GM18520 (cell line): ENCODE measurements around the gene NDUFS5.
"Not testable (repeated sequence)": the region's sequence is repeated elsewhere in the genome, so short reads cannot be mapped to it uniquely, and the experiment has no call there.

ENCODE experiments used
- ATAC-seq: cut with Tn5 transposase; IDR thresholded peaks from one replicate; pipeline ENCODE4 v1.9.1; 2021; ENCODE audit not compliant: unreplicated experiment

NDUFS5 gene

GRCh38 chr1:39061951-39062350 is 35.8 kb downstream of the NDUFS5 start:
- ATAC-seq = no peak

DNA sequence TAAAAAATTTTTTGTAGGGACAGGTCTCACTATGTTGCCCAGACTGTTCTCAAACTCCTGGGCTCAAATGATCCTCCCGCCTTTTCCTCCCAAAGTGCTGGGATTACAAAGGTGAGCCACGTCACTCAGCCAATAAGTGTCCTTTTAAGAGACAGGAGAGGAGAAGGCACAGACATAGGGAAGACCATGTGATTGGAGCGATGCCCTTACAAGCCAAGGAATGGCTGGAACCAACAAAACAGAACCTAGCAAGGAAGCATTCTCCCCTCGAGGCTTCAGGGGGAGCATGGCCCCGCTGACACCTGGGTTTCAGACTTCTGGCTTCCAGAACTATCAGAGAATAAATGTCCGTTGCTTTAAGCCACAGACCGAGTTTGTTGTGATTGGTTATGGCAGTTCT is 37.0 kb downstream of the NDUFS5 start:
- no peak for ATAC-seq

- ATAC-seq = no peak
Measured at GRCh38 chr1:39063775-39064174, 37.6 kb downstream of the NDUFS5 start.

DNA sequence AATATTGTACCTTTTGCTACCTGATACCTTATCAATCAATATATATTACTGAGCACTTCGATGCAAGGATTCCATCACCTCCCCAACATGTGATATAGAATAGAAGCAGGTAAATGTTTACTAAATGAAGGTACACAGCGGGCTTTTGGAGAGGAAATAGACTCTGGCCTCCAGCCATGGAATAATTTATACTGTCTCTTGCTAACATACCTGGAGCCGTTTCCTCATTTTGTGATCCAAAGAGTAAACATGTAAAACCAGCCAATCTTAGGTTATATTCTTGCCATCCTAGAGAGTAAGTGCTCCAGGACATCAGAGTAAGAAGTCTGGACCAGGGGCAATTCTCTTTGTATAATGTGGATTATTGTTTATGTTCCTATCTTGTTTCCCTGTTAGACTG is 39.4 kb downstream of the NDUFS5 start:
- no peak for ATAC-seq

- not testable (repeated sequence) for ATAC-seq
Measured at GRCh38 chr1:39068227-39068626, 42.1 kb downstream of the NDUFS5 start.

DNA sequence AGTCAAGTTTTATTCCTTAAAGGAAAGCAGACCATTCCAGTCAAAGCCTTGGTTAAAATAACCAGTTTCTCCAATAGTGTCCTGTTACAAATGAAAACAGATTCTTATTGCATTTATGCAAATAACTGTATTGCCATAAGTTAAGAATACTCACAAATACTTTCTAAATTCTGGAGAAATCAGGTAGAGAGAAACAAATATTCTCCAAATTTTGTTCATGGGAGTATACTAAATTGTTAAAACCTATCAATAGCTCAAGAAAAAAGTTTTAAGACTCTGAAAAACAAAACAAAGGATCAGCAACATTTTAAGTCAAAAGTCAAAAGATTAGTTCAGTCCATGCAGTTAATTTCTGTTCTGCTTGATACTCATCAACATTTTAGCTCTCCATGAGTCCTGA is 45.4 kb downstream of the NDUFS5 start:
- ATAC-seq = not testable (repeated sequence)

- ATAC-seq = no peak
Measured at GRCh38 chr1:39076127-39076798, 50.1 kb downstream of the NDUFS5 start.

DNA sequence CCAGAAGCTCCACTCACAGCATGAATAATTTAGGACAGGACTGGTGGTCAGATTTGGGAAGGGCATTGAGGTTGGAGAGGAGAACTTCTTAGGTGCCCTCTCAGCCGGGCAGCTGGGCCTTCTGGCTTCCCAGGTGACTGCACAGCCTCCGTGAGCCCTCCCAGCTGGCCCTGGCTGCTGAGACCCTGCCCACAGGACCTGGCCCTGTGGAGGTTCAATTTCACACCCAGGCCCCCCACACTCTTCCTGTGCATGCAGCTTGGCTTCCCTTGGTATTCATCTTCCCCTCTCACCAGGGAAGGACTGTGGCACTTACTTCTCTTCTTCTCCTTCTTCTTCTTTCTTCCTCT is 50.6 kb downstream of the NDUFS5 start:
- ATAC-seq = no peak

GRCh38 chr1:39080269-39080826 is 54.2 kb downstream of the NDUFS5 start:
- ATAC-seq = no peak

DNA sequence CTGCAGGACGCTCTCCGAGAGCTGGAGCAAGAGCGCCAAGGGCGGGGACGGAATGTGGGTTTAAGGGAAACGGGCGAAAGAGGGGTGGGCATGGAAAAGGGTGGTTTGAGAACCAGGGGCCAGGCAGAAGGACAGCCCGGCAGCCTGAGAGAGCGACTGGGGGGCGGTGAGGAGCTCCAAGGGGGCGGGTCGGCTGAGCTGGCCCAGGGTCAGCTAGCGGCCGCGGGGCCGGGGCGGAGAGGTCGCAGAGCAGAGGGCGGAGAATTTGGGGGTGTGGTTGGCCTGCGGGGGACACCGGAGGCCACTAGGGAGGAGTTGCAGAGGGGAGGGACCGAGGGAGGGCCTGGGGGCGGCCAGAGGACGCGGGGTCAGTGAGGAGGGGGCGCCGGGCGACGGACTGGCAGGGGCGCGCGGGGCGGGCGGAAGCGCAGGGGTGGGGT is 54.7 kb downstream of the NDUFS5 start:
- ATAC-seq = no peak

GRCh38 chr1:39081271-39082009 is 55.3 kb downstream of the NDUFS5 start:
- ATAC-seq = no peak

GRCh38 chr1:39082010-39082799 is 56.1 kb downstream of the NDUFS5 start:
- ATAC-seq = no peak

DNA sequence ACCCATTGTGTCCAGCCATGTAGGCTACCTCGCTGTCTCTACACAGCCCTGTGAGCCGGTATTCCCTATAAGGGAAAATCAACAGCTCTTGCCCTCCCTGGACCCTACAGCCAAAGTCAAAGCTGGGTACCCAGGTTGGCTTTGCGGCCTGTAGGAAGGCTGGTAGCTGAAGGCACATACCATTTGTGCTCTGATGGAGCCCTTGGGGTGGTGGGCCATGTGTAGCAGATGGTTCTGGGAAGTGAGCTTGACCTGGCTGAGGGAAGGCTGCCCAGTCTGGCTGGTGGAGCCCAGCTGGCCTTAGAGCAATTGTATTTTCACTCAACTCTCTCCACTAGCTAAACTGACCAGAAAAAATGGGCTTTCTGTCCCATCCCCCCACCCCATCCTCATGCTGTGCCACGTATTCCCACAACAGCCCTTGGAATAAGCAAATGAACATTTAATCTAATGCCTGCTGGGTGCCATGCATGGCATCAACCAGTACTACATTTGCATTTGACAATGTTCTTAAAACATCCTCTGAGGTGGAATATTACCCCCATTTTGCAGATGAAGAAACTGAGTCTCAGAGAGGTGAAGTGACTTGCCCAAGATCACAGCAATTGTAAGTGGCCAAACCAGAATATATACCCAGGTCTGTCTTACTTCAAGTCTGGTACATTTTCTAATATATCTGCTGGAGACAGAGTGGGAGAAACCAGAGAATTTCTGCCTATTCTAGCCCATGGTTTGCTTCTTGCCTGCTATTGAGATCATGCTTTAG is 56.8 kb downstream of the NDUFS5 start:
- ATAC-seq = no peak

DNA sequence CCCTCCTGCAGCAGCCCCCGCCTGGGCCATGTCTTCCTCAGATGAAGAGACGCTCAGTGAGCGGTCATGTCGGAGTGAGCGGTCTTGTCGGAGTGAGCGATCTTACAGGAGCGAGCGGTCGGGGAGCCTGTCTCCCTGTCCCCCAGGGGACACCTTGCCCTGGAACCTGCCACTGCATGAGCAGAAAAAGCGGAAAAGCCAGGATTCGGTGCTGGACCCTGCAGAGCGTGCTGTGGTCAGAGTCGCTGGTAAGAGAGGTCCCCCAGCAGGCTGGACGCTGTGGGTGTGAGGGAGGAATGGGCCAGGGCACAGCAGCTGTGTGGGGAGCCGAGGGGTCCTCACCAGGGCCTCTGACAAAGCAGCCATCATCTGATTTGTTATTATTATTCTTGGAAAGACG is 58.0 kb downstream of the NDUFS5 start:
- ATAC-seq = no peak
